Stimulated activated CD4-positive, alpha-beta T cell treated with anti-CD3 and anti-CD28 coated beads, Interleukin-4, amount 100 ng/mL, for 1 hour (primary cell): ENCODE data around the gene RAB22A.
"Not testable (repeated sequence)": the region's sequence is repeated elsewhere in the genome, so short reads cannot be mapped to it uniquely, and the experiment has no call there.

Experiments
- DNase-seq: peaks from one replicate; pipeline ENCODE4 v3.0.0-alpha.2; 2020

The RAB22A gene

DNA sequence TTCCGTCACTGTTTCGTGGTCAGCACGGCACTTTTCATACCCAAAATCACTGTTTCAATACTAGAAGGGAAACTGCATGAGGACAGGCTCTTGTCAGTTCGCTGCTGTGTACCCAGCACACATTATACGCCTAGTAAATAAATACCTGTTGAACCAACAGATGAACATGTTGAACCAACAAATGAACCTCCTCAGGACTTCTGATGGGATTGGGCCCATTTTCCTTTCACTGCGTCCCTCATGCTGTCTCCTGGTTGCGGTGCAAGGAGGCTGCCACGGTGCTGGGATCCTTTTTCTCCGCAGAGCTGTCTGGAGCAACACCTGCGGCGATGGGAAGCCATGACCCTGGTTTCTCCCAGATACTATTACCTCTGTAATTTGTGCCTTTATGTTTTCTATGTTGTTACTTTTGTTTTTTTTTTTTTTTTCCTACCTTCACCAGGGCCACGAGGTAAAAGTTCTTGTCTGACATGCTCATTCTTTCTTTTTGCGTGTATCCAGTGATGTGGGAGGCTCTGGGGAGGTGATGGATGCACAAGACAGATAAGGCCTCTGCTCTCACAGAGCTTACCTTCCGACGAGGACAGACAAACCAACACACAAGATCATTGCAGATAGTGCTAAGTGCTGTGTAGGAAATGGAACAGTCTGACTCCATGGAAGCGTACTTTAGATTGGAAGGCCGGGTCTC is 80.6 kb downstream of the RAB22A start:
- DNase-seq, result no peak

DNA sequence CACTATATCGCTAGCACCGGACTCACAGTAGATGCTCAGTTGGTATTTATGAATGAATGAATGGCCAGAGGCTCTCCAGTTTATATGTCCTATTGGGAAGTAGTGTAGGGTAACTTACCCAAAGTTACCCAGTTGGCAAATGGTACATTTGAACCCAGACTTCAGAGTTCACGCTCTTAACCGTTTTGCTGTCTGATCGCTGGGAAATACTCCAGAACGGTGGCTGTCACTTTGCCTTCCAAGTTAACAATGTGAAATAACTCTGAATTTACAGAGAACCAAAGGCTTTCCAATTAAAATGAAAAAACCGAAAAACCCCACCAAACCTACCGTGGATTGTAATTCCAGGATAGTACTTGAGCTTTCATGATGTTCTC is 81.1 kb downstream of the RAB22A start:
- DNase-seq, result no peak

DNA sequence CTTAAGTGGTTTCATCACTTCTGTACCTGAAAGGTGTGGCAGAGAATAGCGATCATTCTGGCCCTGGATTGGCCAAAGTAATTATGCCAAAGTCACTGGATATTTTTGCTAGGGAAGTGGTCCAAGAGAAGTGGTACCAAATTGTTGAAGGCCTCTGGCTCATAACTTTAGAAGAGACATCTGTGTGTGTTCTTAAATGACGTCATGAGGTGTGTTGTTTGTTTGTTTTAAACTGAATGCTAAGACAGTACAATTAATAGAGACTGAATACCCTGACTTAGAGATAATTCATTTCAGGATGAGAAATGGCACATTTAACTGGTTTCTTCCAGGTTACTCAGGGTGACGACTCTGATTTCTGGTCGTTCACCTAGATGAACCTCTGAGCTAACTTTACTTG is 82.8 kb downstream of the RAB22A start:
- no peak for DNase-seq

GRCh38 chr20:58393299-58393698 is 83.8 kb downstream of the RAB22A start:
- DNase-seq, result no peak

- DNase-seq, result no peak
These were observed 85.3 kb downstream of the RAB22A start for GRCh38 chr20:58394801-58395200.

GRCh38 chr20:58395604-58396003 is 86.1 kb downstream of the RAB22A start:
- no peak for DNase-seq

- DNase-seq, result no peak
These were observed 87.9 kb downstream of the RAB22A start for GRCh38 chr20:58397429-58397828.

GRCh38 chr20:58398254-58398653 is 88.7 kb downstream of the RAB22A start:
- DNase-seq, result no peak

GRCh38 chr20:58399926-58400325 is 90.4 kb downstream of the RAB22A start:
- no peak for DNase-seq

DNA sequence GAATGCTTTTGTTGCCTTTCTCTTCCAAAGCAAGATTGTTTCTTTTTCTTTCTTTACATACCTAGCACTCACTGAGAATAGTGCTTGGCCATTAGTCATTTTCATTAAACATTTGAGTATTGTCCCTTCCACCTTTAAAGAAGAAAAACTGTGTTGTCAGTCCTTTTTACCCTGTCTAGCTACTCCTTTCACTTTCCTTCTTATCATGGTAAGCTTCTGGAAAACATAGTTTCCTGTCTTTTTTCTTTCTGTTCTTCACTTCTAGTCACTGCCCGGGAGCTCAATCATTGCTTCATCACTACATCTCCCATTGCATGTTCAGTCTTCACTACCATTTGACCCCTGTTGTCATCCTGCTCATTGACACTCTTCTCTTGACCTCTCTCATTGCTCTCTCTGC is 91.6 kb downstream of the RAB22A start:
- DNase-seq, result no peak

- no peak for DNase-seq
These were observed 92.8 kb downstream of the RAB22A start for GRCh38 chr20:58402305-58402704.

DNA sequence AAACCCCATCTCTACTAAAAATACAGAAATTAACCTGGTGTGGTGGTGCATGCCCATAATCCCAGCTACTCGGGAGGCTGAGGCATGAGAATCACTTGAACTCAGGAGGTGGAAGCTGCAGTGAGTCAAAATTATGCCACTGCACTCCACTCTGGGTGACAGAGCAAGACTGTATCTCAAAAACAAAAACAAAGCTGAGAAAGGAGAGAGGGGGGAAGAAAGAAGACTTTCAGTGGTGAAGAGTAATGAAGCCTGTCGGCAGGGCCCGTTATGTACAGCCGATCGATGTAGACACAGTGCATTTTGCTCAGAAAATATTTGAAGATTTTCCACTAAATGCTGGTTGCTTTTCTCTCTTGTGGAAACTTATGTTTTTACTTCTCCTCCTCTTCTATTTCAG is 93.3 kb downstream of the RAB22A start:
- no peak for DNase-seq

- DNase-seq, result no peak
These were observed 93.8 kb downstream of the RAB22A start for GRCh38 chr20:58403272-58403671.

DNA sequence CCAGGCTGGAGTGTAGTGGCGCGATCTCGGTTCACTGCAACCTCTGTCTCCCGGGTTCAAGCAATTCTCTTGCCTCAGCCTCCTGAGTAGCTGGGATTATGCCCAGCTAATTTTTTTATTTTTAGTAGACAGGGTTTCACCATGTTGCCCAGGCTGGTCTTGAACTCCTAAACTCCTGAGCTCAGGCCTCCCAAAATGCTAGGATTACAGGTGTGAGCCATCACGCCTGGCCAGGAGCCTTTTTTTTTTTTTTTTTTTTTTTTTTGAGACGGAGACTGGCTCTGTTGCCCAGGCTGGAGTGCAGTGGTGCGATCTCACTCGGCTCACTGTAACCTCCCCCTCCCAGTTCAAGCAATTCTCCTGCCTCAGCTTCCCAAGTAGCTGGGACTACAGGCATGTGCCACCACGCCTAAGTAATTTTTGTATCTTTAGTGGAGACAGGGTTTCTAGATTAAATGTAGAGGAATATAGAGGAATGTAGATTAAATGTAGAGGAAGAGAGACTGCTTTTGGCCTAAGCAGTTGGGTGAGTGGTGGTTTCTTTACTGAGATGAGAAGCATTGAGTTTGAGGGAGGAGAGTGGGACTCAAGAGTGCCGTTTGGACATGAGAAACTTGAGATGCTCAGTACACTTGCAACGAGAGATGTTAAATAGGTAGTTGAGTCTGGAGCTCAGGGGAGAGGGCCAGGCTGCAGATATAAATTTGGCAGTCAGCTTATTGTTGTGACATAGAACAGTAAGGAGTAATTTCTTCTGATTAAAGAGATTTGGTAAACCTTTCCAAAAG is 96.2 kb downstream of the RAB22A start:
- DNase-seq, result no peak

DNA sequence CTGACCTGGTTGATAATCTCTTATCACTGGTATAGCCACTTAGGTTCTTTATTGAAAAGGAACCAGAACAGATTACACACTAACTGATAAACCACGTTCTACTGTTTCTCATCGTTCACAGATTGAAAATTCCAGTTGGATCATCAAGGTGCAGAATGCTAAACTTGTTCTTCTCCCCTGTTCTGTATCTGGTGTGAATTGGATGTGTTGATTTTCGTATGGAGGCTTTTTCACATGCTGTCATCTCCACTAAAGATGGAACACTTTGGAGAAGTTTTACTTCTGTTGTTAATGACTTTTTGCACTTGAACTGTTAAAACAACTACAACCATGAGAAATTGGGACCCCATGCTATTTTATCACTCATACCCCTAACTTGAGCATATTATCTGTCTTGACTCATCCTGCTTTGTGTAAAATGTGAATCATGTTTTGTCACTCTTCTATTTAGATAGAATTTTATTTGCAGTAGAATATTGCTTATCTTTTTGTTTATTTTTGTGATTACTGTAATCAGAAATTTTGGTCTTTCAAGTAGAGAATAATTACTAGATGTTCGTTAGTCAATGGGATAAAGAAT is 97.0 kb downstream of the RAB22A start:
- DNase-seq, result no peak

- no peak for DNase-seq
These were observed 97.8 kb downstream of the RAB22A start for GRCh38 chr20:58407201-58407873.

GRCh38 chr20:58407966-58408557 is 98.5 kb downstream of the RAB22A start:
- no peak for DNase-seq

- DNase-seq, result no peak
These were observed 99.2 kb downstream of the RAB22A start for GRCh38 chr20:58408603-58409246.

DNA sequence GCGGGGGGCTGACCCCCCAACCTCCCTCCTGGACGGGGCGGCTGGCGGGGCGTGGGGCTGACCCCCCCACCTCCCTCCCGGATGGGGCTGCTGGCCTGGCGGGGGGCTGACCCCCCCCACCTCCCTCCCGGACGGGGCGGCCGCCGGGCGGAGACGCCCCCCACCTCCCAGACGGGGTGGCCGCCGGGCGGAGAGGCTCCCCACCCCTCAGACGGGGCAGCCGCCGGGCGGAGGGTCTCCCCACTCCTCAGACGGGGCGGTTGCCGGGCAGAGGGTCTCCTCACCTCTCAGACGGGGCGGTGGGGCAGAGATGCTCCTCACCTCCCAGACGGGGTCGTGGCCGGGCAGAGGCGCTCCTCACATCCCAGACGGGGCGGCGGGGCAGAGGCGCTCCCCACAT is 104.7 kb downstream of the RAB22A start:
- not testable (repeated sequence) for DNase-seq

DNA sequence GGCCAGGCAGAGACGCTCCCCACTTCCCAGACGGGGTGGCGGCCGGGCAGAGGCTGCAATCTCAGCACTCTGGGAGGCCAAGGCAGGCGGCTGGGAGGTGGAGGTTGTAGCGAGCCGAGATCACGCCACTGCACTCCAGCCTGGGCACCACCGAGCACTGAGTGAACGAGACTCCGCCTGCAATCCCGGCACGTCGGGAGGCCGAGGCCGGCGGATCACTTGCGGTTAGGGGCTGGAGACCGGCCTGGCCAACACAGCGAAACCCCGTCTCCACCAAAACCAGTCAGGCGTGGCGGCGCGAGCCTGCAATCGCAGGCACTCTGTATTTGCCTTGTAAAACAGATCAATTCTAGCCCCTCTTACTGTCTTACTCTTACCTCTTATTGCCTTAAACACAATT is 105.3 kb downstream of the RAB22A start:
- not testable (repeated sequence) for DNase-seq

- no peak for DNase-seq
These were observed 106.5 kb downstream of the RAB22A start for GRCh38 chr20:58416057-58416456.

DNA sequence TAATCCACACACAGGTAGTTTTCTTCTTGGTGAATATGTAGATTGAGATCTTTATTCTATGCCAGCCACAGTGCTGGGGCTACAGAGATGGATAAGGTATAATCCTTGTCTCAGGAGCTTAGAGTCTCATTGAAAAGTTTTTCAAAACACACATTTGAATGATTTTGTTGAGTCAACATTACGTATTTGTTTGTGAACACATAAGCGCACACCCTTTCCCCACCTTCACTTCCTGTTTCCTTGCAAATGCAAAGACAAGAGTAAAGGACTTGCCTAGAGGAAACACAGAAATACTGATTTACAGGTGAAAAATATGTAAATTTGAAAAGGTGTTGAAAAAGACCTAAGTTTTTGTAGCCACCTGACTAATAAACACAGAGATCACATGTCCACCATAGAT is 107.3 kb downstream of the RAB22A start:
- no peak for DNase-seq
